SK-N-SH (cell line): ENCODE measurements around the gene SGO2. TPM values are rescaled to one million over a fixed set of nuclear protein-coding genes. Genes with fewer than 3 reads are reported as not detected.

ENCODE experiments used
- CTCF ChIA-PET: fragments of 300-600, 350-600 bp; formaldehyde crosslinking; extraction: SDS; loops from one replicate; lab custom pipeline; 2021; lab: Yijun Ruan, JAX
- POLR2A ChIA-PET: fragments of 350-600 bp; sonication (Branson Sonifier 250); formaldehyde crosslinking; extraction: SDS; loops from one replicate; lab custom pipeline; 2020; ENCODE audit warnings: antibody characterized with exemption, inconsistent platforms; lab: Yijun Ruan, JAX
- DNase-seq: peaks from one replicate; pipeline ENCODE4 v3.0.0; 2012
- H2AFZ ChIP-seq: fragments of 200-600 bp; sonication (generic); 2 replicates; pipeline ENCODE4 v1.8.1; 2016; ENCODE audit warnings: antibody characterized with exemption, mild to moderate bottlenecking, low read depth
- H3F3A ChIP-seq: fragments of 200-600 bp; sonication (generic); replicated peaks from 2 replicates; pipeline ENCODE3; 2016; ENCODE audit warnings: antibody characterized with exemption, mild to moderate bottlenecking; ENCODE audit not compliant: insufficient read depth
- H3K27ac ChIP-seq, 2 experiments: fragments of 200-500 bp in 1 of 2; fragments of 200-600 bp in 1 of 2; sonication (Bioruptor generic) in 1 of 2; sonication (generic), shearing (Covaris generic) in 1 of 2; 2 replicates each; pipeline versions ENCODE4 v1.5.1 to v1.6.1; 2014 to 2016; ENCODE audit warnings: low read depth in 2 of 2, inconsistent platforms in 1 of 2, low read length in 1 of 2, mild to moderate bottlenecking in 1 of 2, mixed read lengths in 1 of 2
- H3K27me3 ChIP-seq: fragments of 200-600 bp; sonication (generic), shearing (Covaris generic); 2 replicates; pipeline ENCODE4 v1.6.1; 2016; ENCODE audit warnings: mixed run types; ENCODE audit not compliant: insufficient read depth
- H3K36me3 ChIP-seq, 2 experiments: fragments of 200-500 bp in 1 of 2; fragments of 200-600 bp in 1 of 2; sonication (Bioruptor generic) in 1 of 2; sonication (generic) in 1 of 2; replicated peaks in 1 of 2; 2 replicates each; pipeline versions ENCODE3 to v1.5.1; 2014 to 2016; ENCODE audit warnings: low read length in 1 of 2, mild to moderate bottlenecking in 1 of 2; ENCODE audit not compliant: insufficient read depth in 2 of 2, control insufficient read depth in 1 of 2
- H3K4me1 ChIP-seq, 2 experiments: fragments of 200-500 bp in 1 of 2; fragments of 200-600 bp in 1 of 2; sonication (Bioruptor generic) in 1 of 2; sonication (generic), shearing (Covaris generic) in 1 of 2; 2 replicates each; pipeline versions ENCODE4 v1.5.1 to v1.6.1; 2014 to 2016; ENCODE audit warnings: low read depth in 1 of 2, low read length in 1 of 2, mixed run types in 1 of 2; ENCODE audit not compliant: insufficient read depth in 2 of 2, control insufficient read depth in 1 of 2
- H3K4me2 ChIP-seq: fragments of 200-600 bp; sonication (generic), shearing (Covaris generic); 2 replicates; pipeline ENCODE4 v1.6.1; 2017; ENCODE audit warnings: mixed run types
- H3K4me3 ChIP-seq, 2 experiments: fragments of 200-500 bp in 1 of 2; fragments of 200-600 bp in 1 of 2; sonication (Bioruptor generic) in 1 of 2; sonication (generic), shearing (Covaris generic) in 1 of 2; 2 replicates each; pipeline versions ENCODE4 v1.5.1 to v1.8.1; 2014 to 2016; ENCODE audit warnings: low read depth in 2 of 2, inconsistent platforms in 1 of 2, low read length in 1 of 2, mild to moderate bottlenecking in 1 of 2, mixed read lengths in 1 of 2, moderate library complexity in 1 of 2
- H3K79me2 ChIP-seq: fragments of 200-600 bp; sonication (generic); 2 replicates; pipeline ENCODE4 v1.8.1; 2017; ENCODE audit warnings: mild to moderate bottlenecking; ENCODE audit not compliant: insufficient read depth
- H3K9ac ChIP-seq: fragments of 200-600 bp; sonication (generic); 2 replicates; pipeline ENCODE4 v1.6.1; 2017; ENCODE audit warnings: mixed run types
- H3K9me2 ChIP-seq: fragments of 200-600 bp; sonication (generic); 2 replicates; pipeline ENCODE4 v1.6.1; 2017; ENCODE audit warnings: mixed run types
- H3K9me3 ChIP-seq: fragments of 200-600 bp; sonication (generic); 2 replicates; pipeline ENCODE4 v1.6.1; 2017; ENCODE audit warnings: mixed run types, mild to moderate bottlenecking, moderate library complexity
- H4K20me1 ChIP-seq: fragments of 200-600 bp; sonication (generic); 2 replicates; pipeline ENCODE4 v1.6.1; 2017; ENCODE audit warnings: mild to moderate bottlenecking, mixed run types; ENCODE audit not compliant: insufficient read depth
- CTCF ChIP-seq: fragments of 200-600 bp; sonication (generic); IDR thresholded peaks from 2 replicates; pipeline ENCODE4 v1.6.1; 2017; ENCODE audit warnings: antibody characterized with exemption, mild to moderate bottlenecking, moderate library complexity
- ELF1 ChIP-seq: IDR thresholded peaks from 2 replicates; pipeline ENCODE4 v1.4.0; 2012
- EP300 ChIP-seq, 2 experiments: IDR thresholded peaks; 2 replicates each; pipeline versions ENCODE4 v1.4.0 to v1.6.1; 2012; ENCODE audit warnings: borderline replicate concordance in 1 of 2, low read depth in 1 of 2, low read length in 1 of 2
- EZH2phosphoT487 ChIP-seq: fragments of 200-600 bp; sonication (generic); IDR thresholded peaks from 2 replicates; pipeline ENCODE4 v1.6.1; 2017; ENCODE audit warnings: low read depth, mixed run types, mild to moderate bottlenecking, antibody characterized with exemption, moderate library complexity, borderline replicate concordance
- FOXJ3 ChIP-seq: sonication (generic); formaldehyde crosslinking; IDR thresholded peaks from 2 replicates; pipeline ENCODE4 v1.5.1; 2020; ENCODE audit warnings: mild to moderate bottlenecking, missing genetic modification reagents
- FOXM1 ChIP-seq: IDR thresholded peaks from 2 replicates; pipeline ENCODE4 v1.4.0; 2012; ENCODE audit warnings: low read depth, mild to moderate bottlenecking
- GABPA ChIP-seq: IDR thresholded peaks from 2 replicates; pipeline ENCODE4 v1.4.0; 2012; ENCODE audit warnings: low read depth, mild to moderate bottlenecking
- GATA2 ChIP-seq: sonication (generic); formaldehyde crosslinking; IDR thresholded peaks from 2 replicates; pipeline ENCODE4 v1.5.0; 2020; ENCODE audit warnings: mild to moderate bottlenecking, missing genetic modification reagents
- JUND ChIP-seq: IDR thresholded peaks from 2 replicates; pipeline ENCODE4 v1.4.0; 2012
- MAX ChIP-seq: IDR thresholded peaks from 2 replicates; pipeline ENCODE4 v1.4.0; 2012; ENCODE audit warnings: low read depth
- NRF1 ChIP-seq: IDR thresholded peaks from 2 replicates; pipeline ENCODE4 v1.6.1; 2012; ENCODE audit warnings: low read depth, mild to moderate bottlenecking, low read length
- RAD21 ChIP-seq: IDR thresholded peaks from 2 replicates; pipeline ENCODE4 v1.6.1; 2012; ENCODE audit warnings: mild to moderate bottlenecking, low read length
- RCOR1 ChIP-seq: fragments of 150-350 bp; IDR thresholded peaks from 2 replicates; pipeline ENCODE4 v1.6.1; 2017; ENCODE audit warnings: antibody characterized with exemption, low read length
- RXRA ChIP-seq: IDR thresholded peaks from 2 replicates; pipeline ENCODE4 v1.4.0; 2012; ENCODE audit warnings: low read depth, mild to moderate bottlenecking, borderline replicate concordance
- TAF1 ChIP-seq: IDR thresholded peaks from 2 replicates; pipeline ENCODE4 v1.6.1; 2012; ENCODE audit warnings: low read depth, mild to moderate bottlenecking, low read length, moderate library complexity, borderline replicate concordance
- TCF12 ChIP-seq: IDR thresholded peaks from 2 replicates; pipeline ENCODE4 v1.4.0; 2012
- YY1 ChIP-seq: IDR thresholded peaks from 2 replicates; pipeline ENCODE4 v1.4.0; 2012; ENCODE audit warnings: low read depth, mild to moderate bottlenecking
- WGBS: methylation state at CpG from one replicate; pipeline ENCODE4 v1.1.6; 2017; ENCODE audit warnings: low lambda C conversion rate; 5-methylcytosine and 5-hydroxymethylcytosine counted together
- polyA plus RNA-seq, 3 experiments: library from polyadenylated mRNA; depleted of rRNA; stranded (reverse); fragments of >200 nt; gene quantifications; 2 replicates each; pipeline ENCODE4 v1.2.3, GENCODE V29; 2012
- TF ChIP-seq, protein P1 (sequence below): IDR thresholded peaks from 2 replicates; pipeline ENCODE4 v1.4.0; 2012; ENCODE audit warnings: low read depth, borderline replicate concordance

Gene SGO2
- polyA plus RNA-seq, 1 of the 3 experiments (the other 2 are of a cell fraction): 2.8 TPM

DNA sequence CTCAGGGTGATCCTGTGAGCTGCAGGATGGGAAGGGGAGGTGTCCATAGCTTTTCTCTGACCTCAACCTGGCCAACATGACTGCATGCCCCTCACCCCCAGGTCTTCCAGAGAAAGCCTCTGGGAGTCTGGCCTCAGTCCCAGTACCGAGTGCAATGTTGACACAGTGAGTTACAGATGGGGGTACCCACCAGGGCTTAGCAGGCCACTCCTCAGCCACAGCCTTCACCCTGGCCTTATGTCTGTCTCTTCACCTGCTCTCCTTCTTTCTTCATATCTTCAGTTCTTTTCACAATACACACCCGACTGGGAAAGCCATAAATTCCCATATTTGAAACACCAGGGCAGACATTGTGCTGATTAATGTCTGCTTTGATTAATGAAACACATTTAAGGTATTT, 93.3 kb downstream of the SGO2 start (continued):
- TF ChIP-seq ELF1: no peak
- no peak for TF ChIP-seq MAX
- TF ChIP-seq TAF1: no peak
- no peak for TF ChIP-seq GATA2
- TF ChIP-seq EP300 (IDR thresholded peaks at IDR 0.05; ENCODE audit: borderline replicate concordance in 1 of 2, low read depth in 1 of 2, low read length in 1 of 2): no peak
- no peak for TF ChIP-seq GABPA
- no peak for TF ChIP-seq EZH2phosphoT487
- TF ChIP-seq, protein P1, sequence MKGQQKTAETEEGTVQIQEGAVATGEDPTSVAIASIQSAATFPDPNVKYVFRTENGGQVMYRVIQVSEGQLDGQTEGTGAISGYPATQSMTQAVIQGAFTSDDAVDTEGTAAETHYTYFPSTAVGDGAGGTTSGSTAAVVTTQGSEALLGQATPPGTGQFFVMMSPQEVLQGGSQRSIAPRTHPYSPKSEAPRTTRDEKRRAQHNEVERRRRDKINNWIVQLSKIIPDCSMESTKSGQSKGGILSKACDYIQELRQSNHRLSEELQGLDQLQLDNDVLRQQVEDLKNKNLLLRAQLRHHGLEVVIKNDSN: no peak

DNA sequence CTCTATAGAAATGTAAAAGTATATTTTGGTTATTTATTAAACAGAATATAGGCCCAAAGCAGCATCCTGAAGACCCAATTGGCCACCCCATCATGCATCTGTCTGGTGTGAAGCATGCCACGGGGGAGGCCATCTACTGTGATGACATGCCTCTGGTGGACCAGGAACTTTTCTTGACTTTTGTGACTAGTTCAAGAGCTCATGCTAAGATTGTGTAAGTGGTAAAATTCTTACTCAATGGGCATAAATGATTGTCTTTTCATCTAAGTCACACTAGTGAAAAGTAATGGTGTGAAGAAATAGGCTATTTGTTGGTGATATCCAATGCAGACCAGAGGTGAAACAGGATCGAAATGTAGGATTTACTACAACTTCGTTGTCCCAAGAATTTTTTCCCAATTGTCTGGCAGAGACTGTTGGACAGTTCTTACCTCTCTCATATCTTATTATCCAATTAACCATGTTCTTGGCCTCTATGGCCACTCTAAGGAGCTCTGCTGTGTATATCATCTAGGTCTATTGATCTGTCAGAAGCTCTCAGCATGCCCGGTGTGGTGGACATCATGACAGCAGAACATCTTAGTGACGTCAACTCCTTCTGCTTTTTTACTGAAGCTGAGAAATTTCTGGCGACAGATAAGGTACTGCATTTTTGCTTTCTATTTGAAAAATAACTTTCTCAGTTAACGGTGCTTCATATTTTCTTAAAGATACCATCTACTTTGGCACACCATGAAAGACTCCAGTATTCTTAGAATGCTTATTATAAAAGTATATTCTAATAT, 94.8 kb downstream of the SGO2 start:
- DNase-seq: no peak
- Histone ChIP-seq H2AFZ (no peak overlapping the region), H3K4me3 (no peak overlapping the region), H3K27ac (no peak overlapping the region), H3K9ac (no peak overlapping the region), H3K4me1 (peaks cover 16 to 25% of the 10 kb centered on the region in 2 experiments), H3K27me3 (no peaks in the 10 kb centered on the region), H3K9me3 (no peaks in the 10 kb centered on the region), H3K9me2 (no peaks in the 10 kb centered on the region), H3F3A (peaks cover 4% of the 10 kb centered on the region), H3K36me3 (no peaks in the 10 kb centered on the region), H3K79me2 (no peaks in the 10 kb centered on the region), H3K4me2 (no peak overlapping the region), H4K20me1 (no peaks in the 10 kb centered on the region)
- CTCF ChIA-PET: interaction anchor here (1.0 kb wide), 1 partner anchor 81 kb away, joined by 3 read pairs; no protein-coding TSS in a partner anchor
- TF ChIP-seq CTCF: no peak
- TF ChIP-seq YY1: no peak
- no peak for TF ChIP-seq RXRA
- no peak for TF ChIP-seq JUND
- TF ChIP-seq TCF12: no peak
- TF ChIP-seq RAD21: no peak
- TF ChIP-seq FOXM1: no peak
- TF ChIP-seq TAF1: no peak
- TF ChIP-seq RCOR1: no peak
- no peak for TF ChIP-seq FOXJ3 (CRISPR knock-in tag)
- TF ChIP-seq EZH2phosphoT487: no peak
- no peak for TF ChIP-seq ELF1
- TF ChIP-seq NRF1: no peak
- POLR2A ChIA-PET: no interaction called here
- 87% methylated on average over 7 of the region's 7 CpGs for WGBS
